Hematopoietic multipotent progenitor cell treated with erythropoietin and hydrocortisone succinate and interleukin-3 and kit ligand, for 4 days (in vitro differentiated cells): Measurements from ENCODE around the gene EIF2AK2.

ENCODE experiments used
- DNase-seq: peaks from one replicate; pipeline ENCODE4 v3.0.0-alpha.2; 2015

EIF2AK2 gene

GRCh38 chr2:37168217-37168981 lies 11.6 kb upstream of the EIF2AK2 start:
- peak; percentile 77 for DNase-seq

- DNase-seq: no peak
These were observed 10.9 kb upstream of the EIF2AK2 start for GRCh38 chr2:37167636-37168180.

GRCh38 chr2:37164757-37165156 lies 8.0 kb upstream of the EIF2AK2 start:
- DNase-seq: no peak

- peak; percentile 72 for DNase-seq
These were observed 516 bp downstream of the EIF2AK2 start for GRCh38 chr2:37156071-37156856.

GRCh38 chr2:37154785-37155184 lies 2.0 kb downstream of the EIF2AK2 start:
- peak; percentile 55 for DNase-seq

- no peak for DNase-seq
These were observed 3.6 kb downstream of the EIF2AK2 start for GRCh38 chr2:37153224-37153623.

- DNase-seq: peak; percentile 48
These were observed 7.0 kb downstream of the EIF2AK2 start for GRCh38 chr2:37149626-37150322.

- no peak for DNase-seq
These were observed 8.5 kb downstream of the EIF2AK2 start for GRCh38 chr2:37148325-37148724.

- DNase-seq: no peak
These were observed 10.7 kb downstream of the EIF2AK2 start for GRCh38 chr2:37146062-37146461.

GRCh38 chr2:37143974-37144373 lies 12.8 kb downstream of the EIF2AK2 start:
- no peak for DNase-seq

- no peak for DNase-seq
These were observed 14.2 kb downstream of the EIF2AK2 start for GRCh38 chr2:37142546-37142945.

- DNase-seq: no peak
These were observed 23.9 kb downstream of the EIF2AK2 start for GRCh38 chr2:37132914-37133313.

GRCh38 chr2:37125416-37125815 lies 31.4 kb downstream of the EIF2AK2 start:
- no peak for DNase-seq

- peak; percentile 34 for DNase-seq
These were observed 37.6 kb downstream of the EIF2AK2 start for GRCh38 chr2:37119157-37119556.

- DNase-seq: no peak
These were observed 39.2 kb downstream of the EIF2AK2 start for GRCh38 chr2:37117566-37117965.

GRCh38 chr2:37111958-37112357 lies 44.8 kb downstream of the EIF2AK2 start:
- DNase-seq: no peak

- DNase-seq: no peak
These were observed 46.2 kb downstream of the EIF2AK2 start for GRCh38 chr2:37110306-37111212.

GRCh38 chr2:37109523-37109922 lies 47.3 kb downstream of the EIF2AK2 start:
- no peak for DNase-seq

GRCh38 chr2:37105150-37105549 lies 51.6 kb downstream of the EIF2AK2 start:
- no peak for DNase-seq

- no peak for DNase-seq
These were observed 52.6 kb downstream of the EIF2AK2 start for GRCh38 chr2:37104178-37104577.

GRCh38 chr2:37102588-37102987 lies 54.2 kb downstream of the EIF2AK2 start:
- DNase-seq: no peak

- no peak for DNase-seq
These were observed 56.7 kb downstream of the EIF2AK2 start for GRCh38 chr2:37100054-37100453.
